Measurements from ENCODE around the gene HPCAL1. TPM values are rescaled to one million over a fixed set of nuclear protein-coding genes. Genes with fewer than 3 reads are reported as not detected.

Gene HPCAL1
- total and polyA plus RNA-seq, 2 experiments from 2014 or later: 8.3 to 25.4 TPM

DNA sequence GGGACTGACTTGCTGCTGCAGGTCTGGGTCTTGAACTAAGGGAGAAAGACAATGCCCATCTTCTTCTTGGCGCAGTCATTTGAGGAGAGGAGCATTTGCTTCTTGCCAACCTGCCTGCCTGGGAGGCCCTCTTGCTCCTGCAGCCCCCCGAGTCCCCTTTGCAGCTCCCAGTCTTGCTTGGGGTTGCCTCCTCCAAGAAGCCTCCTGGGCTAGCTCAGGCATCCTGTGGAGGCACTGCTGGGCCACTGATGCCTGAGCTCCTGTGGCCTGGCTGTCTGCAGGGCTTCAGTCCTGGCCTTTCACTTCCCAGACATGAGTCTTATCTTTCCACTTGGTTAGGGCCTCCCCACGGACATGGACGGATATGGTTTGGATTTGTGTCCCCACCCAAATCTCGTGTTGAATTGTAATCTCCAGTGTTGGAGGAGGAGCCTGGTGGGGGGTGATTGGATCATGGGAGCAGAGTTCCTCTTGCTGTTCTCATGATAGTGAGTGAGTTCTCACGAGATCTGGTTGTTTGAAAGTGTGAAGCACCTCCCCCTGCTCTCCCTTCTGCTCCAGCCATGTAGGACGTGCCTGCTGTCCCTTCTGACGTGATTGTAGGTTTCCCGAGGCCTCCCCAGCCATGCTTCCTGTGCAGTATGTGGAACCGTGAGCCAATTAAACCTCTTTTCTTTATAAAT is 17.3 kb downstream of the HPCAL1 start:
- H3K4me2 ChIP-seq: no peak overlapping the region
- no peak overlapping the region for H3K4me3 Mint-ChIP-seq

More for the DNA sequence above, 17.3 kb downstream of the HPCAL1 start:
- H3K36me3 Mint-ChIP-seq (ENCODE audit: low read depth): peaks cover 6% of the 10 kb centered on the region; the same call in 1 of the 3 replicates
- peaks cover 13% of the 10 kb centered on the region; the same call in 1 of the 2 replicates for H3K4me1 ChIP-seq (ENCODE audit: insufficient read depth)
- H3F3A ChIP-seq (replicated peaks; ENCODE audit: low read depth): no peaks in the 10 kb centered on the region
- H4K20me1 ChIP-seq (replicated peaks; ENCODE audit: insufficient read depth): no peaks in the 10 kb centered on the region
- ATAC-seq: no peak
- no peaks in the 10 kb centered on the region for H3K79me2 ChIP-seq (replicated peaks; ENCODE audit: insufficient read depth)
- no peak overlapping the region for H3K4me3 ChIP-seq
- H3K36me3 ChIP-seq (ENCODE audit: insufficient read depth): no peaks in the 10 kb centered on the region
- no peaks in the 10 kb centered on the region for H3K27me3 ChIP-seq (ENCODE audit: insufficient read depth)
- H3K9me2 ChIP-seq (ENCODE audit: insufficient read depth): 0 out of 2 replicates have a peak, but pooled peaks cover 3% of the 10 kb centered on the region
- peaks cover 7% of the 10 kb centered on the region; the same call in 1 of the 3 replicates for H3K9me3 Mint-ChIP-seq
- no peak overlapping the region for H3K27ac ChIP-seq (ENCODE audit: low read depth)
- H3K27me3 Mint-ChIP-seq (ENCODE audit: insufficient read depth, low read depth, poor library complexity): peaks cover 12% of the 10 kb centered on the region
- no peak for DNase-seq (ENCODE audit: low spot score)
- no peak for TF ChIP-seq CREB1 (CRISPR knock-in tag; IDR thresholded peaks at IDR 0.05; ENCODE audit: low read depth)
- TF ChIP-seq, protein P1, sequence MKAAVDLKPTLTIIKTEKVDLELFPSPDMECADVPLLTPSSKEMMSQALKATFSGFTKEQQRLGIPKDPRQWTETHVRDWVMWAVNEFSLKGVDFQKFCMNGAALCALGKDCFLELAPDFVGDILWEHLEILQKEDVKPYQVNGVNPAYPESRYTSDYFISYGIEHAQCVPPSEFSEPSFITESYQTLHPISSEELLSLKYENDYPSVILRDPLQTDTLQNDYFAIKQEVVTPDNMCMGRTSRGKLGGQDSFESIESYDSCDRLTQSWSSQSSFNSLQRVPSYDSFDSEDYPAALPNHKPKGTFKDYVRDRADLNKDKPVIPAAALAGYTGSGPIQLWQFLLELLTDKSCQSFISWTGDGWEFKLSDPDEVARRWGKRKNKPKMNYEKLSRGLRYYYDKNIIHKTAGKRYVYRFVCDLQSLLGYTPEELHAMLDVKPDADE (IDR thresholded peaks at IDR 0.05): no peak
- TF ChIP-seq STAT1 (IDR thresholded peaks at IDR 0.05; ENCODE audit: unreplicated experiment): no peak
- TF ChIP-seq, protein P2, sequence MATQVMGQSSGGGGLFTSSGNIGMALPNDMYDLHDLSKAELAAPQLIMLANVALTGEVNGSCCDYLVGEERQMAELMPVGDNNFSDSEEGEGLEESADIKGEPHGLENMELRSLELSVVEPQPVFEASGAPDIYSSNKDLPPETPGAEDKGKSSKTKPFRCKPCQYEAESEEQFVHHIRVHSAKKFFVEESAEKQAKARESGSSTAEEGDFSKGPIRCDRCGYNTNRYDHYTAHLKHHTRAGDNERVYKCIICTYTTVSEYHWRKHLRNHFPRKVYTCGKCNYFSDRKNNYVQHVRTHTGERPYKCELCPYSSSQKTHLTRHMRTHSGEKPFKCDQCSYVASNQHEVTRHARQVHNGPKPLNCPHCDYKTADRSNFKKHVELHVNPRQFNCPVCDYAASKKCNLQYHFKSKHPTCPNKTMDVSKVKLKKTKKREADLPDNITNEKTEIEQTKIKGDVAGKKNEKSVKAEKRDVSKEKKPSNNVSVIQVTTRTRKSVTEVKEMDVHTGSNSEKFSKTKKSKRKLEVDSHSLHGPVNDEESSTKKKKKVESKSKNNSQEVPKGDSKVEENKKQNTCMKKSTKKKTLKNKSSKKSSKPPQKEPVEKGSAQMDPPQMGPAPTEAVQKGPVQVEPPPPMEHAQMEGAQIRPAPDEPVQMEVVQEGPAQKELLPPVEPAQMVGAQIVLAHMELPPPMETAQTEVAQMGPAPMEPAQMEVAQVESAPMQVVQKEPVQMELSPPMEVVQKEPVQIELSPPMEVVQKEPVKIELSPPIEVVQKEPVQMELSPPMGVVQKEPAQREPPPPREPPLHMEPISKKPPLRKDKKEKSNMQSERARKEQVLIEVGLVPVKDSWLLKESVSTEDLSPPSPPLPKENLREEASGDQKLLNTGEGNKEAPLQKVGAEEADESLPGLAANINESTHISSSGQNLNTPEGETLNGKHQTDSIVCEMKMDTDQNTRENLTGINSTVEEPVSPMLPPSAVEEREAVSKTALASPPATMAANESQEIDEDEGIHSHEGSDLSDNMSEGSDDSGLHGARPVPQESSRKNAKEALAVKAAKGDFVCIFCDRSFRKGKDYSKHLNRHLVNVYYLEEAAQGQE (IDR thresholded peaks at IDR 0.05; ENCODE audit: unreplicated experiment): no peak
- no peak for TF ChIP-seq EZH2 (IDR thresholded peaks at IDR 0.05; ENCODE audit: low read depth, unreplicated experiment)
- TF ChIP-seq, protein P3, sequence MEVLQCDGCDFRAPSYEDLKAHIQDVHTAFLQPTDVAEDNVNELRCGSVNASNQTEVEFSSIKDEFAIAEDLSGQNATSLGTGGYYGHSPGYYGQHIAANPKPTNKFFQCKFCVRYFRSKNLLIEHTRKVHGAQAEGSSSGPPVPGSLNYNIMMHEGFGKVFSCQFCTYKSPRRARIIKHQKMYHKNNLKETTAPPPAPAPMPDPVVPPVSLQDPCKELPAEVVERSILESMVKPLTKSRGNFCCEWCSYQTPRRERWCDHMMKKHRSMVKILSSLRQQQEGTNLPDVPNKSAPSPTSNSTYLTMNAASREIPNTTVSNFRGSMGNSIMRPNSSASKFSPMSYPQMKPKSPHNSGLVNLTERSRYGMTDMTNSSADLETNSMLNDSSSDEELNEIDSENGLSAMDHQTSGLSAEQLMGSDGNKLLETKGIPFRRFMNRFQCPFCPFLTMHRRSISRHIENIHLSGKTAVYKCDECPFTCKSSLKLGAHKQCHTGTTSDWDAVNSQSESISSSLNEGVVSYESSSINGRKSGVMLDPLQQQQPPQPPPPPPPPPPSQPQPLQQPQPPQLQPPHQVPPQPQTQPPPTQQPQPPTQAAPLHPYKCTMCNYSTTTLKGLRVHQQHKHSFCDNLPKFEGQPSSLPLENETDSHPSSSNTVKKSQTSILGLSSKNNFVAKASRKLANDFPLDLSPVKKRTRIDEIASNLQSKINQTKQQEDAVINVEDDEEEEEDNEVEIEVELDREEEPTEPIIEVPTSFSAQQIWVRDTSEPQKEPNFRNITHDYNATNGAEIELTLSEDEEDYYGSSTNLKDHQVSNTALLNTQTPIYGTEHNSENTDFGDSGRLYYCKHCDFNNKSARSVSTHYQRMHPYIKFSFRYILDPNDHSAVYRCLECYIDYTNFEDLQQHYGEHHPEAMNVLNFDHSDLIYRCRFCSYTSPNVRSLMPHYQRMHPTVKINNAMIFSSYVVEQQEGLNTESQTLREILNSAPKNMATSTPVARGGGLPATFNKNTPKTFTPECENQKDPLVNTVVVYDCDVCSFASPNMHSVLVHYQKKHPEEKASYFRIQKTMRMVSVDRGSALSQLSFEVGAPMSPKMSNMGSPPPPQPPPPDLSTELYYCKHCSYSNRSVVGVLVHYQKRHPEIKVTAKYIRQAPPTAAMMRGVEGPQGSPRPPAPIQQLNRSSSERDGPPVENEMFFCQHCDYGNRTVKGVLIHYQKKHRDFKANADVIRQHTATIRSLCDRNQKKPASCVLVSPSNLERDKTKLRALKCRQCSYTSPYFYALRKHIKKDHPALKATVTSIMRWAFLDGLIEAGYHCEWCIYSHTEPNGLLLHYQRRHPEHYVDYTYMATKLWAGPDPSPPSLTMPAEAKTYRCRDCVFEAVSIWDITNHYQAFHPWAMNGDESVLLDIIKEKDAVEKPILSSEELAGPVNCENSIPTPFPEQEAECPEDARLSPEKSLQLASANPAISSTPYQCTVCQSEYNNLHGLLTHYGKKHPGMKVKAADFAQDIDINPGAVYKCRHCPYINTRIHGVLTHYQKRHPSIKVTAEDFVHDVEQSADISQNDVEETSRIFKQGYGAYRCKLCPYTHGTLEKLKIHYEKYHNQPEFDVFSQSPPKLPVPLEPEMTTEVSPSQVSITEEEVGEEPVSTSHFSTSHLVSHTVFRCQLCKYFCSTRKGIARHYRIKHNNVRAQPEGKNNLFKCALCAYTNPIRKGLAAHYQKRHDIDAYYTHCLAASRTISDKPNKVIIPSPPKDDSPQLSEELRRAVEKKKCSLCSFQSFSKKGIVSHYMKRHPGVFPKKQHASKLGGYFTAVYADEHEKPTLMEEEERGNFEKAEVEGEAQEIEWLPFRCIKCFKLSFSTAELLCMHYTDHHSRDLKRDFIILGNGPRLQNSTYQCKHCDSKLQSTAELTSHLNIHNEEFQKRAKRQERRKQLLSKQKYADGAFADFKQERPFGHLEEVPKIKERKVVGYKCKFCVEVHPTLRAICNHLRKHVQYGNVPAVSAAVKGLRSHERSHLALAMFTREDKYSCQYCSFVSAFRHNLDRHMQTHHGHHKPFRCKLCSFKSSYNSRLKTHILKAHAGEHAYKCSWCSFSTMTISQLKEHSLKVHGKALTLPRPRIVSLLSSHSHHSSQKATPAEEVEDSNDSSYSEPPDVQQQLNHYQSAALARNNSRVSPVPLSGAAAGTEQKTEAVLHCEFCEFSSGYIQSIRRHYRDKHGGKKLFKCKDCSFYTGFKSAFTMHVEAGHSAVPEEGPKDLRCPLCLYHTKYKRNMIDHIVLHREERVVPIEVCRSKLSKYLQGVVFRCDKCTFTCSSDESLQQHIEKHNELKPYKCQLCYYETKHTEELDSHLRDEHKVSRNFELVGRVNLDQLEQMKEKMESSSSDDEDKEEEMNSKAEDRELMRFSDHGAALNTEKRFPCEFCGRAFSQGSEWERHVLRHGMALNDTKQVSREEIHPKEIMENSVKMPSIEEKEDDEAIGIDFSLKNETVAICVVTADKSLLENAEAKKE (CRISPR knock-in tag; IDR thresholded peaks at IDR 0.05): no peak
- TF ChIP-seq, protein P4, sequence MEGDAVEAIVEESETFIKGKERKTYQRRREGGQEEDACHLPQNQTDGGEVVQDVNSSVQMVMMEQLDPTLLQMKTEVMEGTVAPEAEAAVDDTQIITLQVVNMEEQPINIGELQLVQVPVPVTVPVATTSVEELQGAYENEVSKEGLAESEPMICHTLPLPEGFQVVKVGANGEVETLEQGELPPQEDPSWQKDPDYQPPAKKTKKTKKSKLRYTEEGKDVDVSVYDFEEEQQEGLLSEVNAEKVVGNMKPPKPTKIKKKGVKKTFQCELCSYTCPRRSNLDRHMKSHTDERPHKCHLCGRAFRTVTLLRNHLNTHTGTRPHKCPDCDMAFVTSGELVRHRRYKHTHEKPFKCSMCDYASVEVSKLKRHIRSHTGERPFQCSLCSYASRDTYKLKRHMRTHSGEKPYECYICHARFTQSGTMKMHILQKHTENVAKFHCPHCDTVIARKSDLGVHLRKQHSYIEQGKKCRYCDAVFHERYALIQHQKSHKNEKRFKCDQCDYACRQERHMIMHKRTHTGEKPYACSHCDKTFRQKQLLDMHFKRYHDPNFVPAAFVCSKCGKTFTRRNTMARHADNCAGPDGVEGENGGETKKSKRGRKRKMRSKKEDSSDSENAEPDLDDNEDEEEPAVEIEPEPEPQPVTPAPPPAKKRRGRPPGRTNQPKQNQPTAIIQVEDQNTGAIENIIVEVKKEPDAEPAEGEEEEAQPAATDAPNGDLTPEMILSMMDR (conservative IDR thresholded peaks at IDR 0.05; ENCODE audit: low read depth in 2 of 2): no peak
- TF ChIP-seq NANOG (IDR thresholded peaks at IDR 0.05; ENCODE audit: borderline replicate concordance): no peak
- no peak for TF ChIP-seq EZH2phosphoT487 (IDR thresholded peaks at IDR 0.05; ENCODE audit: unreplicated experiment)
- TF ChIP-seq ZNF331 (CRISPR knock-in tag; IDR thresholded peaks at IDR 0.05; ENCODE audit: low read depth): no peak
- TF ChIP-seq POLR2AphosphoS5 (IDR thresholded peaks at IDR 0.05; ENCODE audit: low read depth): no peak
- TF ChIP-seq ZNF114 (CRISPR knock-in tag; IDR thresholded peaks at IDR 0.05): no peak
- TF ChIP-seq JUNB (IDR thresholded peaks at IDR 0.05; ENCODE audit: unreplicated experiment): no peak
- H3K27ac Mint-ChIP-seq: no peak overlapping the region
- H2AFZ ChIP-seq: no peak overlapping the region
- H3K4me1 Mint-ChIP-seq: peaks cover 27% of the 10 kb centered on the region

Measured in GM23338 (cell line).